ENCODE data around the gene HS6ST1.

DNA sequence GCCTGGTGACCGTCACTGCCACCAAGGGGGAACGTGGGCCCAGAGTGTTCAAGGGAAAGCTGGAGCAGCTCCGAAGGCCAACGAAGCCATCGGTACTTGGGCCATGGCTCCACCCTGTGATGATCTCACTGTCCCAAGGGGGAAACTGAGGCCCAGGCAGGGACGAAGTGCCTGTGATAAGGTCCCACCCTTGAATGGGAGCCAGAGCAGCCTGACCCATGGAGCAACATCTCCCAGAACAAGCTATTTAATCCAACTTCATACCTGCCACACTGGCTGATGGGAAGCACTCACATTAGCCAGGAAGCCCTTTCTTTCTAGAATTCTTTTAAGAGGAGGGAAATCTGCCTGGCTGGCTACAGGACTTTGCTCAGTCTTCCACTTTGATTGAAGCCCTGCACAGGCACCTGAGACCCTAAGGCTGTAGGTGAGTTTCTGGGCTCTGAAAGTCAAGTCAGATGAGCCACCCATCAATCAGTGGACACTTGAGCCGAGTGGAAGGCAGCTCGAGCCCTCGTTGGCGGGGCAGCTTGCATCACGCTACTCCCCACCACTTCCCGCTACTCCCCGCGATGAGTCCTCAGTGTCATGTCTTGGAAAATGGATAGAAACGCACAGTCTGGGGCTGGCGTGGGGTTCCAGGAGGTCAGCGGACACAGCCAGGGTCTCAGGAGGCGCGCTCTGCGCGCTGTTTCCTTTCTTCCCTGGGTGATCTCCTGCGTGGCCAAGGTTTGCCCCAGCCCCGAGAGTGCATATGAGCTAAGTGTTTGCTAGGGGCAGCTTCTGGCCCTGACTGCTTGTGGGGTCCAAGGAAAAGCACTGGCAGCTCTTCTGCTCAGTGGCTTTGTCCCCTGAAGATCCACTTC is 2.5 kb upstream of the HS6ST1 start:
- TF ChIP-seq, protein P1, sequence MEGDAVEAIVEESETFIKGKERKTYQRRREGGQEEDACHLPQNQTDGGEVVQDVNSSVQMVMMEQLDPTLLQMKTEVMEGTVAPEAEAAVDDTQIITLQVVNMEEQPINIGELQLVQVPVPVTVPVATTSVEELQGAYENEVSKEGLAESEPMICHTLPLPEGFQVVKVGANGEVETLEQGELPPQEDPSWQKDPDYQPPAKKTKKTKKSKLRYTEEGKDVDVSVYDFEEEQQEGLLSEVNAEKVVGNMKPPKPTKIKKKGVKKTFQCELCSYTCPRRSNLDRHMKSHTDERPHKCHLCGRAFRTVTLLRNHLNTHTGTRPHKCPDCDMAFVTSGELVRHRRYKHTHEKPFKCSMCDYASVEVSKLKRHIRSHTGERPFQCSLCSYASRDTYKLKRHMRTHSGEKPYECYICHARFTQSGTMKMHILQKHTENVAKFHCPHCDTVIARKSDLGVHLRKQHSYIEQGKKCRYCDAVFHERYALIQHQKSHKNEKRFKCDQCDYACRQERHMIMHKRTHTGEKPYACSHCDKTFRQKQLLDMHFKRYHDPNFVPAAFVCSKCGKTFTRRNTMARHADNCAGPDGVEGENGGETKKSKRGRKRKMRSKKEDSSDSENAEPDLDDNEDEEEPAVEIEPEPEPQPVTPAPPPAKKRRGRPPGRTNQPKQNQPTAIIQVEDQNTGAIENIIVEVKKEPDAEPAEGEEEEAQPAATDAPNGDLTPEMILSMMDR (IDR thresholded peaks at IDR 0.05 in 8 of 11, conservative IDR thresholded peaks at IDR 0.05 in 3 of 11): no peak
- TF ChIP-seq POLR2A (IDR thresholded peaks at IDR 0.05): no peak
- TF ChIP-seq POLR2AphosphoS5 (IDR thresholded peaks at IDR 0.05): no peak

Measured in spleen (tissue), 7 donors.